Activated B cell treated with CpG ODN at 0.5 μM for 24 hours (primary cell): ENCODE results near the gene CD164. TPM values are rescaled to one million over a fixed set of nuclear protein-coding genes. Genes with fewer than 3 reads are reported as not detected.

Source experiments
- ATAC-seq: fragments of 200-7000 bp; cut with Tn5 transposase; one replicate; pipeline ENCODE4 v1.10.0; 2021; ENCODE audit warnings: low read depth, mild to moderate bottlenecking, moderate library complexity
- CTCF ChIA-PET: fragments of 350-600 bp; sonication (Branson Sonifier 250); formaldehyde crosslinking; loops from one replicate; lab custom pipeline; 2021; ENCODE audit warnings: antibody characterized with exemption; lab: Charles Lee
- POLR2A ChIA-PET: fragments of 350-600 bp; sonication (Branson Sonifier 250); formaldehyde crosslinking; loops from one replicate; lab custom pipeline; 2021; ENCODE audit warnings: antibody characterized with exemption; lab: Charles Lee
- DNase-seq: peaks from one replicate; pipeline ENCODE4 v3.0.0; 2022
- H3K27ac Mint-ChIP-seq: one replicate; pipeline ENCODE4 v1.8.0; 2020; ENCODE audit warnings: mixed read lengths
- H3K27me3 Mint-ChIP-seq: one replicate; pipeline ENCODE4 v1.8.0; 2021; ENCODE audit warnings: mixed read lengths
- H3K36me3 Mint-ChIP-seq: one replicate; pipeline ENCODE4 v1.8.0; 2021; ENCODE audit warnings: low read depth, mixed read lengths
- H3K4me1 Mint-ChIP-seq: one replicate; pipeline ENCODE4 v1.8.0; 2021; ENCODE audit warnings: mixed read lengths
- H3K4me3 Mint-ChIP-seq: one replicate; pipeline ENCODE4 v1.8.0; 2020; ENCODE audit warnings: mild to moderate bottlenecking, mixed read lengths
- H3K9me3 Mint-ChIP-seq: one replicate; pipeline ENCODE4 v1.8.0; 2020; ENCODE audit warnings: mixed read lengths
- CTCF ChIP-seq: fragments of 200-600 bp; IDR thresholded peaks from one replicate; pipeline ENCODE4 v1.8.0; 2022; ENCODE audit warnings: antibody characterized with exemption, mild to moderate bottlenecking
- intact Hi-C: fragments of 100-400 bp; cut with micrococcal nuclease; formaldehyde crosslinking; loops from one replicate; pipeline ENCODE4 v1.15.1; 2024
- total RNA-seq: library from RNA; stranded (reverse); gene quantifications from 2 replicates; pipeline ENCODE4 v1.2.3, GENCODE V29; 2022

Gene CD164
- total RNA-seq, 1 donor from 2014 or later: 189 TPM

- ATAC-seq (peak; percentile 18), DNase-seq (no peak)
- intact Hi-C loops: no loop called here
- H3K4me1 Mint-ChIP-seq: peaks cover 26% of the 10 kb centered on the region
- no peaks in the 10 kb centered on the region for H3K27me3 Mint-ChIP-seq
- POLR2A ChIA-PET: no interaction called here
- H3K4me3 Mint-ChIP-seq: no peak overlapping the region
- H3K9me3 Mint-ChIP-seq: no peaks in the 10 kb centered on the region
- H3K36me3 Mint-ChIP-seq: peaks cover 85% of the 10 kb centered on the region
- H3K27ac Mint-ChIP-seq: no peak overlapping the region
- CTCF ChIA-PET: no interaction called here
- TF ChIP-seq CTCF: no peak
Observed at GRCh38 chr6:109358204-109358603, 24.1 kb downstream of the CD164 start.

- ATAC-seq: no peak
- peaks cover 26% of the 10 kb centered on the region for H3K4me1 Mint-ChIP-seq
- DNase-seq: no peak
- CTCF ChIA-PET: no interaction called here
- no peak overlapping the region for H3K27ac Mint-ChIP-seq
- H3K4me3 Mint-ChIP-seq: no peak overlapping the region
- no peaks in the 10 kb centered on the region for H3K9me3 Mint-ChIP-seq
- H3K27me3 Mint-ChIP-seq: no peaks in the 10 kb centered on the region
- H3K36me3 Mint-ChIP-seq: peaks cover 78% of the 10 kb centered on the region
- intact Hi-C loops: no loop called here
- POLR2A ChIA-PET: no interaction called here
- TF ChIP-seq CTCF: no peak
Observed at GRCh38 chr6:109356237-109356636, 26.0 kb downstream of the CD164 start.

- ChIA-PET POLR2A (interaction anchor here (1.5 kb wide), 1 partner anchor 31 kb away, joined by 6 read pairs; the partner anchor contains the start of gene CD164), CTCF (no interaction called here)
- Mint-ChIP-seq H3K27ac (no peak overlapping the region), H3K27me3 (no peaks in the 10 kb centered on the region), H3K4me3 (no peak overlapping the region), H3K36me3 (peaks cover 37% of the 10 kb centered on the region), H3K4me1 (no peaks in the 10 kb centered on the region), H3K9me3 (no peaks in the 10 kb centered on the region)
- intact Hi-C loops: no loop called here
- no peak for TF ChIP-seq CTCF
- no peak for ATAC-seq
- DNase-seq: no peak
Observed at GRCh38 chr6:109351231-109352130, 30.8 kb downstream of the CD164 start.

GRCh38 chr6:109349419-109349987 is 32.8 kb downstream of the CD164 start:
- no peak for DNase-seq
- ATAC-seq: no peak
- Mint-ChIP-seq H3K4me1 (no peaks in the 10 kb centered on the region), H3K9me3 (no peaks in the 10 kb centered on the region), H3K27me3 (no peaks in the 10 kb centered on the region), H3K4me3 (no peak overlapping the region), H3K36me3 (peaks cover 24% of the 10 kb centered on the region), H3K27ac (peak overlapping the region; percentile 46)
- intact Hi-C loops: no loop called here
- TF ChIP-seq CTCF: no peak
- ChIA-PET POLR2A (no interaction called here), CTCF (no interaction called here)

- H3K36me3 Mint-ChIP-seq: peaks cover 13% of the 10 kb centered on the region
Observed at GRCh38 chr6:109348226-109348625, 34.0 kb downstream of the CD164 start.

More at GRCh38 chr6:109348226-109348625, 34.0 kb downstream of the CD164 start:
- H3K27me3 Mint-ChIP-seq: no peaks in the 10 kb centered on the region
- DNase-seq (no peak), ATAC-seq (no peak)
- POLR2A ChIA-PET: no interaction called here
- no peak overlapping the region for H3K27ac Mint-ChIP-seq
- no peak for TF ChIP-seq CTCF
- CTCF ChIA-PET: no interaction called here
- no peaks in the 10 kb centered on the region for H3K9me3 Mint-ChIP-seq
- intact Hi-C loops: no loop called here
- H3K4me1 Mint-ChIP-seq: no peaks in the 10 kb centered on the region
- no peak overlapping the region for H3K4me3 Mint-ChIP-seq
